ENCODE results near the gene SLC12A8.

SLC12A8 gene

DNA sequence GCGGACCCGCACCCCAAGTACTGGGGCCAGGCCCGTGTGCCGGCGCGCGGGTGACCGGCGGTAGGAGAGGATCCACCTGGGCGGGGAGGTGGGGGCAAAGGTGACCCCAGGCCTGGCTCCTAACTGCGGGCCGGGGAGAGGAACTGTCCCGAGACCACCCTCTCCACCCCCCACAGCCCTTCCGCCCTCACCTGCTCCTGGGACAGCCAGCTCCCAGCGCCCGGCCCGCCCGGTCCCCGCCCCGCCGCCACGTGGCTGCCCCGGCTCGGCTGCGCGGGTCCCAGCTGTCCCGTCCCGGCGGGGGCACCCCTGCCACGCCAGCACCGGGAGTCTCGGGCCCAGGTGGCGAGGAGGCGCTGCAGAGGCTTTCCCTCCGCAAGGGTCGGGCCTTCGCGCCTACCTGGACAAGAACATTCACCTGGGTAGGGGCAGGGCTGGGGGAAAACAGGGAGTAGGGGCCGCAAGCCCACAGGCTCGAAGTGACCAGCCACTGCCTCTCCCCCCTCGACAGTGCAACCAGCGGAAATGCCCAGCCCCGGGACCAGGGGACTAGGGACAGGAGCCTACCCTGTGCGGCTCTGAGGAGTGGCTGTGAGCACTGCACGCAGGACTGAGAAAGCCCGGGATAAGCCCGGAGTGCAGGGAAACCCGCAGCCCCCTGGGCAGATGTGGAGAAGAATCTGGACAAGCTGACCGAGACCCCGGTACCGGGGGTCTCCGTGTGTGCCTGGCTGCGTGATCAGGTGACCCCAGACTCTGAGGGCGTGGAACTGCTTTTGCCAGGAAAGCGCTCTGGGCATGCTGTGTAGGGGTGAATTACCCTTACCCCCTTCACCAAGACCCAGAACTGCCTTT, at the start of gene SLC12A8:
Gene SLC12A8 (minus strand): TSS at position 240 of the 855 bp plus-strand sequence. CDS start 1,399 bp downstream, outside the sequence.
- no peaks in the 10 kb centered on the region for H3K9me3 ChIP-seq (ENCODE audit: control insufficient read depth in 2 of 2, low read length in 2 of 2)
- H3K27ac ChIP-seq (ENCODE audit: low read depth in 2 of 2, low read length in 2 of 2) = no peak within 1 kb of the TSS
- peaks cover 6% of the 10 kb centered on the region in 2 donors for H3K27me3 ChIP-seq (ENCODE audit: control insufficient read depth in 2 of 2, insufficient read depth in 2 of 2, low read length in 2 of 2)
- H3K4me3 ChIP-seq (ENCODE audit: low read length in 2 of 2) = peak within 1 kb of the TSS; percentile 66 to 68
- peaks cover 3 to 9% of the 10 kb centered on the region in 2 donors for H3K4me1 ChIP-seq (ENCODE audit: control insufficient read depth in 2 of 2, insufficient read depth in 2 of 2, low read length in 2 of 2)
- no peaks in the 10 kb centered on the region for H3K36me3 ChIP-seq (ENCODE audit: control insufficient read depth in 2 of 2, insufficient read depth in 2 of 2, low read length in 2 of 2)
- H3K9ac ChIP-seq (ENCODE audit: low read depth in 1 of 2, low read length in 2 of 2) = peak within 1 kb of the TSS; percentile 32 to 68

DNA sequence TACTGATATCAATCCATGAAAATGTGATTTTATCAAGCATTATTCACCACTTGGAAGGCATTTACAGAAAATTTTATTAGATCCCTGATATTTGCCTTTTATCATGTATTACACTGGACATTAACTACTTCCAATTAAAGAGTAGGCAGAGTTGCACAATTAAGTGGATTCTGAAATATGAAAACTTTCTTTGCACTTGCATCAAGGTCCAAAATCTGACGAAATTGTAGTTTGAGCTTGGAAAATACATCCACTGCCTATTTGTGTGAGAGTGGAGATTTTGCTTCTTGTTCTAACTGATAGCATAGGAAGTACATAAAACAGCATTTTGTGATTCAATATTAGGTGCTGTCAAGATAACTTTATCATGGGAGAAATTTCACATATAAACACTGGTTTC, 49.6 kb upstream of the SLC12A8 start:
- Histone ChIP-seq H3K4me1 (ENCODE audit: control insufficient read depth in 2 of 2, insufficient read depth in 2 of 2, low read length in 2 of 2) (peaks cover 9 to 14% of the 10 kb centered on the region in 2 donors), H3K27me3 (ENCODE audit: control insufficient read depth in 2 of 2, insufficient read depth in 2 of 2, low read length in 2 of 2) (no peaks in the 10 kb centered on the region), H3K4me3 (ENCODE audit: low read length in 2 of 2) (no peak overlapping the region), H3K36me3 (ENCODE audit: control insufficient read depth in 2 of 2, insufficient read depth in 2 of 2, low read length in 2 of 2) (peaks cover 0 to 3% of the 10 kb centered on the region in 2 donors), H3K9me3 (ENCODE audit: control insufficient read depth in 2 of 2, low read length in 2 of 2) (no peaks in the 10 kb centered on the region), H3K9ac (ENCODE audit: low read depth in 1 of 2, low read length in 2 of 2) (no peak overlapping the region), H3K27ac (ENCODE audit: low read depth in 2 of 2, low read length in 2 of 2) (no peak overlapping the region)

DNA sequence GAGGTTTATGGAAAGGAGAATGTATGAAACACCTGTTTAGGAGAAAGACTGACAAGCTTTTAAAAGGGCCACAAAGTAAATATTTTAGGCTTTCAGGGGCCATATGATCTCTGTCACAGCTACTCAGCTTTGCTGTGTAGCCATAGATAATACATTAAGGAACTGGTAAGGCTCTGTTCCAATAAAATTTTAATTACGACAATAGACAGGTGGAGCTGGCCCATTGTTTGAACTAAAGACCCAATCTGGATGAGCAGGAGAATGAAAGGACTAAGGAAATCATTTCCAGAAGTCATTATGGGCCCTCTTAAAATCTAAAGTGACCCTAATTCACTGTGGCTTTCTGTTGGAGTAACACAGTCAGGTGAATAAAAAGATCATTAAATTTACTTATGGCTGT, 48.5 kb upstream of the SLC12A8 start:
- Histone ChIP-seq H3K4me1 (ENCODE audit: control insufficient read depth in 2 of 2, insufficient read depth in 2 of 2, low read length in 2 of 2) (peaks cover 9 to 14% of the 10 kb centered on the region in 2 donors), H3K36me3 (ENCODE audit: control insufficient read depth in 2 of 2, insufficient read depth in 2 of 2, low read length in 2 of 2) (peaks cover 0 to 3% of the 10 kb centered on the region in 2 donors), H3K4me3 (ENCODE audit: low read length in 2 of 2) (no peak overlapping the region), H3K27ac (ENCODE audit: low read depth in 2 of 2, low read length in 2 of 2) (peak overlapping the region in 1 of 2 donors; percentile 9), H3K27me3 (ENCODE audit: control insufficient read depth in 2 of 2, insufficient read depth in 2 of 2, low read length in 2 of 2) (no peaks in the 10 kb centered on the region), H3K9me3 (ENCODE audit: control insufficient read depth in 2 of 2, low read length in 2 of 2) (no peaks in the 10 kb centered on the region), H3K9ac (ENCODE audit: low read depth in 1 of 2, low read length in 2 of 2) (no peak overlapping the region)

GRCh38 chr3:125260158-125260557, 47.6 kb upstream of the SLC12A8 start:
- Histone ChIP-seq H3K9ac (ENCODE audit: low read depth in 1 of 2, low read length in 2 of 2) (no peak overlapping the region), H3K36me3 (ENCODE audit: control insufficient read depth in 2 of 2, insufficient read depth in 2 of 2, low read length in 2 of 2) (peaks cover 0 to 3% of the 10 kb centered on the region in 2 donors), H3K27me3 (ENCODE audit: control insufficient read depth in 2 of 2, insufficient read depth in 2 of 2, low read length in 2 of 2) (no peaks in the 10 kb centered on the region), H3K4me3 (ENCODE audit: low read length in 2 of 2) (no peak overlapping the region), H3K4me1 (ENCODE audit: control insufficient read depth in 2 of 2, insufficient read depth in 2 of 2, low read length in 2 of 2) (peaks cover 9 to 14% of the 10 kb centered on the region in 2 donors), H3K9me3 (ENCODE audit: control insufficient read depth in 2 of 2, low read length in 2 of 2) (no peaks in the 10 kb centered on the region), H3K27ac (ENCODE audit: low read depth in 2 of 2, low read length in 2 of 2) (no peak overlapping the region)

DNA sequence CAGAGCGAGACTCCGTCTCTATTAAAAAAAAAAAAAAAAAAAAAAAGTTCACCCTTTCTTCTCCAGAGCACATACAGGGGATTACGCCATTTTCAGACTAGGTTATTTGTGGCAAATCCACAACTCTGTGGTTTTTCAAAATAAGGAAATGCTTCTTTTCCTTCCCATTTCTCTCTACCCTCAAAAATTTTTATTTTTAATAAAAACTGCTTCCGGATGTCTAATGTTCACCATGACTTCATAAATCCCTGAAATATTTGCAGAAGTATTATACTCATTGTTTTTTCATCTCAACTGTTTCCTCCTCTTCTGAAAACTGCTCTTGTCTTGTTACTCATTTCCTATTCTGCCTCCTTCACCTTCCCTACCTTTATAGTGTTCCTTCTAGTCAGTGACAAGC, 45.0 kb upstream of the SLC12A8 start:
- Histone ChIP-seq H3K4me1 (ENCODE audit: control insufficient read depth in 2 of 2, insufficient read depth in 2 of 2, low read length in 2 of 2) (peaks cover 9 to 14% of the 10 kb centered on the region in 2 donors), H3K27me3 (ENCODE audit: control insufficient read depth in 2 of 2, insufficient read depth in 2 of 2, low read length in 2 of 2) (no peaks in the 10 kb centered on the region), H3K27ac (ENCODE audit: low read depth in 2 of 2, low read length in 2 of 2) (no peak overlapping the region), H3K9me3 (ENCODE audit: control insufficient read depth in 2 of 2, low read length in 2 of 2) (no peaks in the 10 kb centered on the region), H3K4me3 (ENCODE audit: low read length in 2 of 2) (no peak overlapping the region), H3K36me3 (ENCODE audit: control insufficient read depth in 2 of 2, insufficient read depth in 2 of 2, low read length in 2 of 2) (no peaks in the 10 kb centered on the region), H3K9ac (ENCODE audit: low read depth in 1 of 2, low read length in 2 of 2) (no peak overlapping the region)

DNA sequence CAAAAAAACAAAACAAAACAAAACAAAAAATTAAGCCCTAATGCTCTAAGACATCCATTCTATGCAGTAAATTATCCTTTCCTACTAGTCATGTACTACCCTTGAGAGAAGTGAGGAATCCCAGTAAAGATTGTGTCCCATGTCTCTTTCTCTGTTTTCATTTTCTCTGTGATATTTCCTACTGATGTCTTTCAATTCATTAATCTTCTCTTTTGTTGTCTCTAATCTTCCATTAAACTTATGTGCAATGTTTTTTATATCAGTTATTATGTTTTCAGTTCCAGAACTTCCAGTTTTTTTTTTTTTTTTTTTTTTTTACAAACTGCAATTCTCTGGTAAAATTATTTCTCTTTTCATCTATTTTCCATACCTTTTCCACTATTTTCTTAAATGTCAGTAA, 44.1 kb upstream of the SLC12A8 start:
- Histone ChIP-seq H3K9me3 (ENCODE audit: control insufficient read depth in 2 of 2, low read length in 2 of 2) (no peaks in the 10 kb centered on the region), H3K4me1 (ENCODE audit: control insufficient read depth in 2 of 2, insufficient read depth in 2 of 2, low read length in 2 of 2) (peaks cover 9 to 11% of the 10 kb centered on the region in 2 donors), H3K36me3 (ENCODE audit: control insufficient read depth in 2 of 2, insufficient read depth in 2 of 2, low read length in 2 of 2) (peaks cover 0 to 2% of the 10 kb centered on the region in 2 donors), H3K27ac (ENCODE audit: low read depth in 2 of 2, low read length in 2 of 2) (no peak overlapping the region), H3K9ac (ENCODE audit: low read depth in 1 of 2, low read length in 2 of 2) (no peak overlapping the region), H3K27me3 (ENCODE audit: control insufficient read depth in 2 of 2, insufficient read depth in 2 of 2, low read length in 2 of 2) (no peaks in the 10 kb centered on the region), H3K4me3 (ENCODE audit: low read length in 2 of 2) (no peak overlapping the region)

DNA sequence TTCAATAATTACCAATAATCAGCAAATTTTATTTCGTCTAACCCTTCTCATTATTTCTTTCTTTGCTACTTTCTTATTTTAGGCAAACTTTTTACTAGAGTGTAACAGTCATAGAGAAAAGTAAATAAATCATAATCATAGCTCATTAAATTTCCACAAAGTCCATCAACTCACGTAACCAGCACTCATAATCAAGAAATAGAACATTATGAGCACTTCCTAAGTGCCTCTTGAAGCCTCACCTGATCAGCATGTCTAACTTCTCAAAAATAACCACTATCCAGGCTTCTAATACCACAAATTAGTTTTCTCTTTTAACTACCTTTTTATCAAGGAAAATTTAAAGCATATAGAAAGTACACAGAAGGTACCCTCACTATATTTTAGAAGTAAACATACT, 38.4 kb upstream of the SLC12A8 start:
- Histone ChIP-seq H3K9me3 (ENCODE audit: control insufficient read depth in 2 of 2, low read length in 2 of 2) (no peaks in the 10 kb centered on the region), H3K9ac (ENCODE audit: low read depth in 1 of 2, low read length in 2 of 2) (no peak overlapping the region), H3K27me3 (ENCODE audit: control insufficient read depth in 2 of 2, insufficient read depth in 2 of 2, low read length in 2 of 2) (no peaks in the 10 kb centered on the region), H3K27ac (ENCODE audit: low read depth in 2 of 2, low read length in 2 of 2) (no peak overlapping the region), H3K4me3 (ENCODE audit: low read length in 2 of 2) (no peak overlapping the region), H3K36me3 (ENCODE audit: control insufficient read depth in 2 of 2, insufficient read depth in 2 of 2, low read length in 2 of 2) (peaks cover 0 to 2% of the 10 kb centered on the region in 2 donors), H3K4me1 (ENCODE audit: control insufficient read depth in 2 of 2, insufficient read depth in 2 of 2, low read length in 2 of 2) (no peaks in the 10 kb centered on the region)

- Histone ChIP-seq H3K27ac (ENCODE audit: low read depth in 2 of 2, low read length in 2 of 2) (no peak overlapping the region), H3K9me3 (ENCODE audit: control insufficient read depth in 2 of 2, low read length in 2 of 2) (no peaks in the 10 kb centered on the region), H3K27me3 (ENCODE audit: control insufficient read depth in 2 of 2, insufficient read depth in 2 of 2, low read length in 2 of 2) (no peaks in the 10 kb centered on the region), H3K36me3 (ENCODE audit: control insufficient read depth in 2 of 2, insufficient read depth in 2 of 2, low read length in 2 of 2) (no peaks in the 10 kb centered on the region), H3K4me1 (ENCODE audit: control insufficient read depth in 2 of 2, insufficient read depth in 2 of 2, low read length in 2 of 2) (no peaks in the 10 kb centered on the region), H3K9ac (ENCODE audit: low read depth in 1 of 2, low read length in 2 of 2) (no peak overlapping the region), H3K4me3 (ENCODE audit: low read length in 2 of 2) (no peak overlapping the region)
These were observed 33.7 kb upstream of the SLC12A8 start for GRCh38 chr3:125246237-125246636.

GRCh38 chr3:125245521-125245920, 33.0 kb upstream of the SLC12A8 start:
- no peaks in the 10 kb centered on the region for H3K9me3 ChIP-seq (ENCODE audit: control insufficient read depth in 2 of 2, low read length in 2 of 2)

GRCh38 chr3:125240496-125240895, 27.9 kb upstream of the SLC12A8 start:
- H3K27me3 ChIP-seq (ENCODE audit: control insufficient read depth in 2 of 2, insufficient read depth in 2 of 2, low read length in 2 of 2) = no peaks in the 10 kb centered on the region
- no peak overlapping the region for H3K27ac ChIP-seq (ENCODE audit: low read depth in 2 of 2, low read length in 2 of 2)
- no peaks in the 10 kb centered on the region for H3K9me3 ChIP-seq (ENCODE audit: control insufficient read depth in 2 of 2, low read length in 2 of 2)
- no peaks in the 10 kb centered on the region for H3K36me3 ChIP-seq (ENCODE audit: control insufficient read depth in 2 of 2, insufficient read depth in 2 of 2, low read length in 2 of 2)
- H3K9ac ChIP-seq (ENCODE audit: low read depth in 1 of 2, low read length in 2 of 2) = no peak overlapping the region
- H3K4me3 ChIP-seq (ENCODE audit: low read length in 2 of 2) = no peak overlapping the region
- no peaks in the 10 kb centered on the region for H3K4me1 ChIP-seq (ENCODE audit: control insufficient read depth in 2 of 2, insufficient read depth in 2 of 2, low read length in 2 of 2)

More at GRCh38 chr3:125245521-125245920, 33.0 kb upstream of the SLC12A8 start:
- Histone ChIP-seq H3K27me3 (ENCODE audit: control insufficient read depth in 2 of 2, insufficient read depth in 2 of 2, low read length in 2 of 2) (no peaks in the 10 kb centered on the region), H3K36me3 (ENCODE audit: control insufficient read depth in 2 of 2, insufficient read depth in 2 of 2, low read length in 2 of 2) (no peaks in the 10 kb centered on the region), H3K4me1 (ENCODE audit: control insufficient read depth in 2 of 2, insufficient read depth in 2 of 2, low read length in 2 of 2) (no peaks in the 10 kb centered on the region), H3K27ac (ENCODE audit: low read depth in 2 of 2, low read length in 2 of 2) (no peak overlapping the region), H3K9ac (ENCODE audit: low read depth in 1 of 2, low read length in 2 of 2) (no peak overlapping the region), H3K4me3 (ENCODE audit: low read length in 2 of 2) (no peak overlapping the region)

Measured in mucosa of rectum (tissue), 2 donors.